IMR-90 (cell line): ENCODE measurements around the gene EPB41L2. TPM values are rescaled to one million over a fixed set of nuclear protein-coding genes. Genes with fewer than 3 reads are reported as not detected.
A peak's percentile ranks its signal among the peaks of the same experiment; 100 is the strongest.

Source experiments
- ATAC-seq: fragments of 200-7000 bp; cut with Tn5 transposase; 2 replicates; pipeline ENCODE4 v1.9.1; 2020; ENCODE audit warnings: low read depth, mild to moderate bottlenecking, moderate library complexity
- BruUV-seq: library from RNA; stranded (reverse); fragments of 400-500 nt; replicated peaks from 2 replicates; lab custom pipeline; 2021; lab: Mats Ljungman, UMichigan
- CTCF ChIA-PET: fragments of 300-600 bp; formaldehyde crosslinking; extraction: SDS; loops from one replicate; lab custom pipeline; 2021; ENCODE audit warnings: antibody characterized with exemption; lab: Yijun Ruan, JAX
- POLR2A ChIA-PET: fragments of 300-600 bp; sonication (Branson Sonifier 250); formaldehyde crosslinking; loops from one replicate; lab custom pipeline; 2022; ENCODE audit warnings: antibody characterized with exemption; ENCODE audit not compliant: unreplicated experiment; lab: Charles Lee
- DNase-seq: peaks from one replicate; pipeline ENCODE4 v3.0.0; 2013
- H2AFZ ChIP-seq: replicated peaks from 2 replicates; pipeline ENCODE3; 2013; ENCODE audit warnings: low read length, mild to moderate bottlenecking; ENCODE audit not compliant: poor library complexity
- H2AK5ac ChIP-seq: 2 replicates; pipeline ENCODE4 v1.6.1; 2013; ENCODE audit warnings: low read depth, low read length, inconsistent platforms
- H2AK9ac ChIP-seq: replicated peaks from 2 replicates; pipeline ENCODE3; 2013; ENCODE audit warnings: mild to moderate bottlenecking, low read depth, low read length, moderate library complexity; ENCODE audit not compliant: poor library complexity
- H2BK120ac ChIP-seq: 2 replicates; pipeline ENCODE4 v1.6.1; 2013; ENCODE audit warnings: low read depth, low read length, inconsistent platforms
- H2BK15ac ChIP-seq: 3 replicates; pipeline ENCODE4 v1.6.1; 2013; ENCODE audit warnings: low read depth, low read length, inconsistent platforms
- H2BK20ac ChIP-seq: 2 replicates; pipeline ENCODE4 v1.6.1; 2013; ENCODE audit warnings: low read depth, mild to moderate bottlenecking, inconsistent platforms, low read length, moderate library complexity
- H2BK5ac ChIP-seq: 2 replicates; pipeline ENCODE4 v1.6.1; 2013; ENCODE audit warnings: mild to moderate bottlenecking, low read depth, low read length, inconsistent platforms; ENCODE audit not compliant: poor library complexity, severe bottlenecking
- H3K14ac ChIP-seq: replicated peaks from 2 replicates; pipeline ENCODE4 v1.6.1; 2013; ENCODE audit warnings: low read depth, low read length, inconsistent platforms
- H3K18ac ChIP-seq: 2 replicates; pipeline ENCODE4 v1.6.1; 2013; ENCODE audit warnings: low read depth, low read length, control low read depth
- H3K23ac ChIP-seq: 2 replicates; pipeline ENCODE4 v1.6.1; 2013; ENCODE audit warnings: low read depth, low read length, inconsistent platforms
- H3K27ac ChIP-seq: 2 replicates; pipeline ENCODE4 v1.5.1; 2013; ENCODE audit warnings: mild to moderate bottlenecking, control low read depth, low read length; ENCODE audit not compliant: insufficient read depth
- H3K27me3 ChIP-seq: 2 replicates; pipeline ENCODE4 v1.6.1; 2013; ENCODE audit warnings: low read length; ENCODE audit not compliant: control insufficient read depth, insufficient read depth
- H3K36me3 ChIP-seq: 2 replicates; pipeline ENCODE4 v1.6.1; 2013; ENCODE audit warnings: low read length, mixed read lengths; ENCODE audit not compliant: control insufficient read depth, insufficient read depth
- H3K4ac ChIP-seq: 2 replicates; pipeline ENCODE4 v1.6.1; 2013; ENCODE audit warnings: low read depth, low read length, inconsistent platforms
- H3K4me1 ChIP-seq: 2 replicates; pipeline ENCODE4 v1.6.1; 2013; ENCODE audit warnings: low read length, mixed read lengths; ENCODE audit not compliant: control insufficient read depth, insufficient read depth
- H3K4me2 ChIP-seq: 2 replicates; pipeline ENCODE4 v1.6.1; 2013; ENCODE audit warnings: low read depth, mild to moderate bottlenecking, control low read depth, low read length, moderate library complexity
- H3K4me3 ChIP-seq: 2 replicates; pipeline ENCODE4 v1.5.1; 2013; ENCODE audit warnings: low read depth, mild to moderate bottlenecking, control low read depth, low read length, moderate library complexity; ENCODE audit not compliant: insufficient read depth
- H3K56ac ChIP-seq: 2 replicates; pipeline ENCODE4 v1.6.1; 2013; ENCODE audit warnings: low read length, inconsistent platforms; ENCODE audit not compliant: insufficient read depth; ENCODE audit errors: extremely low read depth
- H3K79me1 ChIP-seq, 2 experiments: 2 replicates each; pipeline ENCODE4 v1.6.1; 2013; ENCODE audit warnings: low read length in 2 of 2, inconsistent platforms in 1 of 2, low read depth in 1 of 2
- H3K9ac ChIP-seq: 2 replicates; pipeline ENCODE4 v1.6.1; 2013; ENCODE audit warnings: low read depth, low read length, control low read depth
- H3K9me1 ChIP-seq: 2 replicates; pipeline ENCODE4 v1.6.1; 2013; ENCODE audit warnings: low read length, inconsistent platforms; ENCODE audit not compliant: insufficient read depth
- H3K9me3 ChIP-seq: 2 replicates; pipeline ENCODE4 v1.6.1; 2013; ENCODE audit warnings: low read length; ENCODE audit not compliant: control insufficient read depth, insufficient read depth
- H4K20me1 ChIP-seq: 2 replicates; pipeline ENCODE4 v1.6.1; 2013; ENCODE audit warnings: low read length, inconsistent platforms; ENCODE audit not compliant: insufficient read depth
- H4K5ac ChIP-seq: 2 replicates; pipeline ENCODE4 v1.6.1; 2013; ENCODE audit warnings: mild to moderate bottlenecking, low read depth, low read length, control low read depth
- H4K8ac ChIP-seq, 2 experiments: 2 replicates each; pipeline ENCODE4 v1.6.1; 2013; ENCODE audit warnings: low read depth in 2 of 2, low read length in 2 of 2, control low read depth in 1 of 2, inconsistent platforms in 1 of 2
- H4K91ac ChIP-seq: 2 replicates; pipeline ENCODE4 v1.6.1; 2013; ENCODE audit warnings: low read depth, low read length, inconsistent platforms; ENCODE audit not compliant: insufficient read depth
- BHLHE40 ChIP-seq: fragments of 150-350 bp; IDR thresholded peaks from 2 replicates; pipeline ENCODE4 v1.6.1; 2016; ENCODE audit warnings: mild to moderate bottlenecking, low read depth, low read length
- CEBPB ChIP-seq: IDR thresholded peaks from 2 replicates; pipeline ENCODE4 v1.6.1; 2012; ENCODE audit warnings: low read depth, low read length, improper control_type of control experiment
- CHD1 ChIP-seq: IDR thresholded peaks from 2 replicates; pipeline ENCODE4 v1.6.1; 2012; ENCODE audit warnings: low read depth, low read length, improper control_type of control experiment
- FOS ChIP-seq: fragments of 150-350 bp; IDR thresholded peaks from 2 replicates; pipeline ENCODE4 v1.6.1; 2016; ENCODE audit warnings: low read depth, low read length
- MAFK ChIP-seq: IDR thresholded peaks from 2 replicates; pipeline ENCODE4 v1.6.1; 2012; ENCODE audit warnings: low read depth, low read length, improper control_type of control experiment
- MXI1 ChIP-seq: IDR thresholded peaks from 2 replicates; pipeline ENCODE4 v1.6.1; 2012; ENCODE audit warnings: low read depth, mild to moderate bottlenecking, low read length, moderate library complexity, borderline replicate concordance
- NFE2L2 ChIP-seq: fragments of 150-350 bp; IDR thresholded peaks from 2 replicates; pipeline ENCODE4 v1.6.1; 2016; ENCODE audit warnings: low read depth, mild to moderate bottlenecking, low read length
- POLR2A ChIP-seq: IDR thresholded peaks from 2 replicates; pipeline ENCODE4 v1.6.1; 2012; ENCODE audit warnings: mild to moderate bottlenecking, low read depth, low read length
- RAD21 ChIP-seq: IDR thresholded peaks from 2 replicates; pipeline ENCODE4 v1.6.1; 2012; ENCODE audit warnings: low read length, improper control_type of control experiment
- RCOR1 ChIP-seq: IDR thresholded peaks from 2 replicates; pipeline ENCODE4 v1.6.1; 2012; ENCODE audit warnings: mild to moderate bottlenecking, low read length, improper control_type of control experiment; ENCODE audit not compliant: insufficient replicate concordance
- RFX5 ChIP-seq: IDR thresholded peaks from 2 replicates; pipeline ENCODE4 v1.8.0; 2012; ENCODE audit warnings: low read depth, mild to moderate bottlenecking, low read length, moderate library complexity
- SMC3 ChIP-seq: fragments of 150-350 bp; IDR thresholded peaks from 2 replicates; pipeline ENCODE4 v1.6.1; 2016; ENCODE audit warnings: low read depth, mild to moderate bottlenecking, antibody characterized with exemption, low read length, moderate library complexity
- WGBS, 2 experiments: methylation state at CpG; one replicate each; pipeline versions ENCODE4 v1.1.5 to v1.1.7; 2013; ENCODE audit warnings: missing lambda C conversion rate in 2 of 2; ENCODE audit not compliant: insufficient read length in 1 of 2; ENCODE audit errors: extremely low coverage in 2 of 2; 5-methylcytosine and 5-hydroxymethylcytosine counted together
- dilution Hi-C: fragments of 300-500 bp; cut with HindIII; formaldehyde crosslinking; loops from one replicate; pipeline ENCODE4 v1.14.3; 2018; ENCODE audit warnings: low sequenced_read_pairs; ENCODE audit not compliant: unreplicated experiment
- in situ Hi-C: fragments of 300-500 bp; cut with MboI; formaldehyde crosslinking; loops from 3 replicates; pipeline ENCODE4 v1.14.3; 2019; ENCODE audit warnings: low sequenced_read_pairs, inconsistent platforms, mixed read lengths
- intact Hi-C: fragments of 100-400 bp; cut with micrococcal nuclease; formaldehyde crosslinking; loops from 2 replicates; pipeline ENCODE4 v1.10.0; 2022
- polyA plus RNA-seq, 3 experiments: library from polyadenylated mRNA; depleted of rRNA; stranded (reverse); fragments of >200 nt; gene quantifications; 2 replicates each; pipeline ENCODE4 v1.2.3, GENCODE V29; 2012; ENCODE audit warnings: low replicate concordance in 1 of 3
- total RNA-seq: library from RNA; depleted of rRNA; stranded (reverse); fragments of >200 nt; gene quantifications from 2 replicates; pipeline ENCODE4 v1.2.3, GENCODE V29; 2012
- TF ChIP-seq, protein P1 (sequence below): fragments of 150-350 bp; IDR thresholded peaks from 2 replicates; pipeline ENCODE4 v1.6.1; 2017; ENCODE audit warnings: mild to moderate bottlenecking, antibody characterized with exemption, low read length, low read depth
- TF ChIP-seq, protein P2 (sequence below): fragments of 150-350 bp; IDR thresholded peaks from 2 replicates; pipeline ENCODE4 v1.6.1; 2016; ENCODE audit warnings: low read depth, mild to moderate bottlenecking, low read length, moderate library complexity, borderline replicate concordance
- TF ChIP-seq, protein P3 (sequence below): conservative IDR thresholded peaks from 2 replicates; pipeline ENCODE4 v1.5.1; 2012; ENCODE audit warnings: mild to moderate bottlenecking, low read depth, low read length, improper control_type of control experiment

The EPB41L2 gene
- total and polyA plus RNA-seq, 2 of the 4 experiments (the other 2 are of a cell fraction): 85.7 to 99.8 TPM

DNA sequence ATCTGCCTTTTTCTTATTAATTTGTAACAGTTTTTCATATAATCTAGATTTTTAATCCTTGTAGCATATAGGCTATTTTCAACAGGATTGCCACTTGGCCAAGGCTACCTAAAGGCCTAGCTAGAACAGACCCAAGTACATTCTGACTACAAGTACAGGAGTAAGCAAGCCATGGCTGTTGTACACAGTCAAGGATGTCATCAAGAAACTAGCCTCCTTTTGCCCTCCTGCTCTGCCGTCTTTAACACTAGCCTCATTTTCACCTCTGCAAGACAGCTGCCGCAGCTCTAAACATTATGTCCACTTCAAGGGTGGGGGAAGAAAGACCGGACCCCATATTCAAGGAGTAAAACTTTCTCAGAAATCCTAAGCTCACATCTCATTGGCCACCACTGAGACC lies 45.1 kb downstream of the EPB41L2 start:
- no peak overlapping the region for H4K91ac ChIP-seq
- H4K5ac ChIP-seq: no peak overlapping the region
- no peak overlapping the region for H2BK20ac ChIP-seq
- no peak overlapping the region for H3K27ac ChIP-seq
- POLR2A ChIA-PET: no interaction called here
- no CpG with 5 or more reads among the region's 3 CpGs for WGBS, 2 experiments
- peaks cover 35% of the 10 kb centered on the region; the same call in 1 of the 2 replicates for H4K20me1 ChIP-seq
- H2BK120ac ChIP-seq: no peak overlapping the region
- CTCF ChIA-PET: interaction anchor here (0.6 kb wide), 1 partner anchor 35 kb away, joined by 3 read pairs; no protein-coding TSS in a partner anchor
- H3K9me3 ChIP-seq: no peaks in the 10 kb centered on the region
- ATAC-seq (no peak), DNase-seq (no peak)
- peaks cover 4% of the 10 kb centered on the region for H3K9me1 ChIP-seq
- no peak overlapping the region for H3K14ac ChIP-seq
- H3K23ac ChIP-seq: 0 out of 2 replicates have a peak overlapping the region, but pooled peaks have one; percentile 12
- no peaks in the 10 kb centered on the region; the same call in 1 of the 2 replicates for H3K36me3 ChIP-seq
- no TSS peak for BruUV-seq
- TF ChIP-seq NFE2L2: no peak
- no peak for TF ChIP-seq POLR2A
- no peak for TF ChIP-seq FOS
- no peak for TF ChIP-seq MXI1
- no peak for TF ChIP-seq RFX5
- no peak for TF ChIP-seq CEBPB
- TF ChIP-seq CHD1: no peak
- TF ChIP-seq, protein P1, sequence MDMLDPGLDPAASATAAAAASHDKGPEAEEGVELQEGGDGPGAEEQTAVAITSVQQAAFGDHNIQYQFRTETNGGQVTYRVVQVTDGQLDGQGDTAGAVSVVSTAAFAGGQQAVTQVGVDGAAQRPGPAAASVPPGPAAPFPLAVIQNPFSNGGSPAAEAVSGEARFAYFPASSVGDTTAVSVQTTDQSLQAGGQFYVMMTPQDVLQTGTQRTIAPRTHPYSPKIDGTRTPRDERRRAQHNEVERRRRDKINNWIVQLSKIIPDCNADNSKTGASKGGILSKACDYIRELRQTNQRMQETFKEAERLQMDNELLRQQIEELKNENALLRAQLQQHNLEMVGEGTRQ: no peak
- TF ChIP-seq, protein P2, sequence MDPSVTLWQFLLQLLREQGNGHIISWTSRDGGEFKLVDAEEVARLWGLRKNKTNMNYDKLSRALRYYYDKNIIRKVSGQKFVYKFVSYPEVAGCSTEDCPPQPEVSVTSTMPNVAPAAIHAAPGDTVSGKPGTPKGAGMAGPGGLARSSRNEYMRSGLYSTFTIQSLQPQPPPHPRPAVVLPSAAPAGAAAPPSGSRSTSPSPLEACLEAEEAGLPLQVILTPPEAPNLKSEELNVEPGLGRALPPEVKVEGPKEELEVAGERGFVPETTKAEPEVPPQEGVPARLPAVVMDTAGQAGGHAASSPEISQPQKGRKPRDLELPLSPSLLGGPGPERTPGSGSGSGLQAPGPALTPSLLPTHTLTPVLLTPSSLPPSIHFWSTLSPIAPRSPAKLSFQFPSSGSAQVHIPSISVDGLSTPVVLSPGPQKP: no peak
- TF ChIP-seq RAD21: no peak
- TF ChIP-seq, protein P3, sequence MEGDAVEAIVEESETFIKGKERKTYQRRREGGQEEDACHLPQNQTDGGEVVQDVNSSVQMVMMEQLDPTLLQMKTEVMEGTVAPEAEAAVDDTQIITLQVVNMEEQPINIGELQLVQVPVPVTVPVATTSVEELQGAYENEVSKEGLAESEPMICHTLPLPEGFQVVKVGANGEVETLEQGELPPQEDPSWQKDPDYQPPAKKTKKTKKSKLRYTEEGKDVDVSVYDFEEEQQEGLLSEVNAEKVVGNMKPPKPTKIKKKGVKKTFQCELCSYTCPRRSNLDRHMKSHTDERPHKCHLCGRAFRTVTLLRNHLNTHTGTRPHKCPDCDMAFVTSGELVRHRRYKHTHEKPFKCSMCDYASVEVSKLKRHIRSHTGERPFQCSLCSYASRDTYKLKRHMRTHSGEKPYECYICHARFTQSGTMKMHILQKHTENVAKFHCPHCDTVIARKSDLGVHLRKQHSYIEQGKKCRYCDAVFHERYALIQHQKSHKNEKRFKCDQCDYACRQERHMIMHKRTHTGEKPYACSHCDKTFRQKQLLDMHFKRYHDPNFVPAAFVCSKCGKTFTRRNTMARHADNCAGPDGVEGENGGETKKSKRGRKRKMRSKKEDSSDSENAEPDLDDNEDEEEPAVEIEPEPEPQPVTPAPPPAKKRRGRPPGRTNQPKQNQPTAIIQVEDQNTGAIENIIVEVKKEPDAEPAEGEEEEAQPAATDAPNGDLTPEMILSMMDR: no peak
- TF ChIP-seq RCOR1: no peak
- TF ChIP-seq BHLHE40: no peak
- TF ChIP-seq SMC3: no peak
- TF ChIP-seq MAFK: no peak
- H2BK15ac ChIP-seq: no peak overlapping the region
- no peak overlapping the region for H3K4me2 ChIP-seq
- H4K8ac ChIP-seq: no peak overlapping the region
- no peaks in the 10 kb centered on the region for H3K27me3 ChIP-seq
- no peak overlapping the region for H3K4me3 ChIP-seq
- H2BK5ac ChIP-seq: no peak overlapping the region
- H3K4me1 ChIP-seq: peaks cover 5% of the 10 kb centered on the region; the same call in 1 of the 2 replicates
- peaks cover 26 to 60% of the 10 kb centered on the region in 2 experiments for H3K79me1 ChIP-seq
- dilution Hi-C loops: no loop called here
- in situ Hi-C loops: no loop called here
- H2AK9ac ChIP-seq: no peak overlapping the region
- H3K18ac ChIP-seq: no peak overlapping the region
- no peak overlapping the region for H3K56ac ChIP-seq
- intact Hi-C loops: no loop called here
- H3K9ac ChIP-seq: no peak overlapping the region
- H3K4ac ChIP-seq: no peak overlapping the region
- H2AK5ac ChIP-seq: no peak overlapping the region
- no peak overlapping the region for H2AFZ ChIP-seq
